Stomach (tissue), 4 donors: Measurements from ENCODE around the gene C19orf85.

Experiments used
- EP300 ChIP-seq: sonication (generic); formaldehyde crosslinking; IDR thresholded peaks from one replicate; pipeline ENCODE4 v1.6.1; 2017; ENCODE audit warnings: antibody characterized with exemption
- TF ChIP-seq, protein P1 (sequence below), 7 experiments: fragments of 450-650 bp in 4 of 7; fragments of 200-600 bp in 3 of 7; sonication (generic) in 3 of 7; IDR thresholded peaks; one replicate each; pipeline ENCODE4 v1.5.1; 2016 to 2019; ENCODE audit warnings: antibody characterized with exemption in 7 of 7, control low read depth in 2 of 7, mild to moderate bottlenecking in 1 of 7

DNA sequence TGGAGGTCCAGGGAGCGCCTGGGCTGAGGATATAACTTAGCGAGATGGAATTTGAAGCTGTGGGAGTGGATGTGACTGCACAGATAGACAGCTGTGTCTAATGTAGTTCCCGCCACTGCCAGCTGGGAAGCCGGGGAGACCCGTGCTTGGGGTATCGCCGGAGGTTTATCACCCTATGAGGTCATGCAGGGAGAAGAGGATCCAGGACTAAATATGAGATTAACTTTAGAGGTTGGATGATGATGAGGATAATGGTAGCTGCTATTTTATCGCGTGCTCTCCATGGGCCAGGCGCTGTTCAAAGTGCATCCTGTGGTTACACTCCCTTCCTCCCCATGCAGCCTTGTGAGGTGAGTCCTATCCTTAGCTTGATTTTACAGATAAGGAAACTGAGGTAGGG, 43.6 kb upstream of the C19orf85 start:
- no peak for TF ChIP-seq EP300
- TF ChIP-seq, protein P1, sequence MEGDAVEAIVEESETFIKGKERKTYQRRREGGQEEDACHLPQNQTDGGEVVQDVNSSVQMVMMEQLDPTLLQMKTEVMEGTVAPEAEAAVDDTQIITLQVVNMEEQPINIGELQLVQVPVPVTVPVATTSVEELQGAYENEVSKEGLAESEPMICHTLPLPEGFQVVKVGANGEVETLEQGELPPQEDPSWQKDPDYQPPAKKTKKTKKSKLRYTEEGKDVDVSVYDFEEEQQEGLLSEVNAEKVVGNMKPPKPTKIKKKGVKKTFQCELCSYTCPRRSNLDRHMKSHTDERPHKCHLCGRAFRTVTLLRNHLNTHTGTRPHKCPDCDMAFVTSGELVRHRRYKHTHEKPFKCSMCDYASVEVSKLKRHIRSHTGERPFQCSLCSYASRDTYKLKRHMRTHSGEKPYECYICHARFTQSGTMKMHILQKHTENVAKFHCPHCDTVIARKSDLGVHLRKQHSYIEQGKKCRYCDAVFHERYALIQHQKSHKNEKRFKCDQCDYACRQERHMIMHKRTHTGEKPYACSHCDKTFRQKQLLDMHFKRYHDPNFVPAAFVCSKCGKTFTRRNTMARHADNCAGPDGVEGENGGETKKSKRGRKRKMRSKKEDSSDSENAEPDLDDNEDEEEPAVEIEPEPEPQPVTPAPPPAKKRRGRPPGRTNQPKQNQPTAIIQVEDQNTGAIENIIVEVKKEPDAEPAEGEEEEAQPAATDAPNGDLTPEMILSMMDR (IDR thresholded peaks at IDR 0.05), result no peak
